CD4-positive, alpha-beta T cell treated with Interferon alpha-2 for 1 hour (primary cell): Measurements from ENCODE around the gene GPR39.
"Not testable (repeated sequence)": the region's sequence is repeated elsewhere in the genome, so short reads cannot be mapped to it uniquely, and the experiment has no call there.

ENCODE experiments used
- DNase-seq, 2 donors: peaks; one replicate each; pipeline ENCODE4 v3.0.0-alpha.2; 2020 to 2022

The GPR39 gene

GRCh38 chr2:132515010-132515409 is 98.4 kb downstream of the GPR39 start:
- no peak for DNase-seq

DNA sequence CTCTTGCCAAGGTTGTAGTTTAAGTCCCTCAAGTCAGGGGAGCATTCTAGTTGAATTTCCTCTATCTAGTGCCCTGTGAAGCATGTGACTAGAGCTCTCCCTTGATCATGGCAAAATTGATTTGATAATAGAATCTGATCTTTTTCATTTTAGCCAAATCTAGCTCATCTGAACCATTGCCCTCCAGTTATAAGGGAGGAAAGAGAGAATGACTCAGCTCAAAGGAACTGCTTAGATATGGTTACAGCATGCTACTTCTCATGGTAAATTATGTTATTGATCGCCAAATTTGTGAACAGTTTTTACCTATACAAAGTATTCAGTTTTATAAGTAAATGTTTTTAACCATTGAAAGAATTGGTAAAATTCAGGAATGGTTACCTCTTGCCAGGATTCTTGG is 100.8 kb downstream of the GPR39 start:
- DNase-seq: no peak

GRCh38 chr2:132518302-132518701 is 101.7 kb downstream of the GPR39 start:
- DNase-seq: no peak

DNA sequence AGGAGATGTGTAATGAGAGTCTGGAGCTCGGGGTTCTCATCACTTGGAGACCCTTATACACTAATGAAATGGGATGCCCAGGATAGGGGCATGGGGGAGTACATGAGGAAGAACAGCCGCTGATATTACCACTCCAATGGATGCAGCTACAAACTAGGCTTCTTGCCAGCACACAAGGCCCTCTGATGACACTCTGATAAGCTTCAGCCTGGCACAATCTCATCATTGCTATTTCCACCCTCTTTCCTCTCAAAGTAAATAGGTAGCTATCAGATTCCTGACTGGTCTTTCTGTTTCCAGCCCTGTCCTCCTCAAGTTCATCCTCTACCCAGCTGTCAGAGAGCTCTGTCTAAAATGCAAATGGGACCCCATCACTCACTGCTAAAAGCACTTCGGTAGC is 103.0 kb downstream of the GPR39 start:
- DNase-seq: no peak

DNA sequence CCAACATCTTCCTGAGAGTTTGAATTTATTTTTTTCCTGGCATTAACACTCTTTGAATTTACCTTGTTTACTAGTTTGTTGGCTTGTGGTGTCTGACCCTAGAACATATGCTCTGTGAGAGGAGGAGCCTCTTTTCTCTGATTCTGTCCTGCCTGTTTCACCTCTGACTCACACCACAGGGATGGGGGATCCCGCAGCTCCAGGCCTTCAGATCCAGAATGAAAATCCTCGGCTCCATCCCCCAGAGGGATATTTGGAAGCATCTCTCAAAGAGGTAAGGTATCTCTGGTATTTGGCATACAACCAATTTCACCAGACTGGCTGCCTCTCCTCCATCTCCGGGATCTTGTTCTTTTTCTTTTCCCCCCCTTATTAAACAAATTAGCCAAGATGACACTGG is 104.7 kb downstream of the GPR39 start:
- no peak for DNase-seq

GRCh38 chr2:132522901-132523300 is 106.3 kb downstream of the GPR39 start:
- no peak for DNase-seq

DNA sequence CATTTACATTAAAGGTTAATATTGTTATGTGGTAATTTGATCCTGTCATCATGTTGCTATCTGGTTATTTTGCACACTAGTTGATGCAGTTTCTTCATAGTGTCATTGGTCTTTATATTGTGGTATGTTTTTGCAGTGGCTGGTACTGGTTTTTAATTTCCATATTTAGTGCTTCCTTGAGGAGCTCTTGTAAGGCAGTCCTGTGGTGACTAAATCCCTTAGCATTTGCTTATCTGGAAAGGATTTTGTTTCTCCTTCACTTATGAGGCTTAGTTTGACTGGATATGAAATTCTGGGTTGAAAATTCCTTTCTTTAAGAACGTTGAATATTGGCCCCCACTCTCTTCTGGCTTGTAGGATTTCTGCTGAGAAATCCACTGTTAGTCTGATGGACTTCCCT is 120.5 kb downstream of the GPR39 start:
- not testable (repeated sequence) for DNase-seq

GRCh38 chr2:132538331-132538855 is 121.8 kb downstream of the GPR39 start:
- no peak for DNase-seq

GRCh38 chr2:132540166-132540565 is 123.6 kb downstream of the GPR39 start:
- DNase-seq: no peak

DNA sequence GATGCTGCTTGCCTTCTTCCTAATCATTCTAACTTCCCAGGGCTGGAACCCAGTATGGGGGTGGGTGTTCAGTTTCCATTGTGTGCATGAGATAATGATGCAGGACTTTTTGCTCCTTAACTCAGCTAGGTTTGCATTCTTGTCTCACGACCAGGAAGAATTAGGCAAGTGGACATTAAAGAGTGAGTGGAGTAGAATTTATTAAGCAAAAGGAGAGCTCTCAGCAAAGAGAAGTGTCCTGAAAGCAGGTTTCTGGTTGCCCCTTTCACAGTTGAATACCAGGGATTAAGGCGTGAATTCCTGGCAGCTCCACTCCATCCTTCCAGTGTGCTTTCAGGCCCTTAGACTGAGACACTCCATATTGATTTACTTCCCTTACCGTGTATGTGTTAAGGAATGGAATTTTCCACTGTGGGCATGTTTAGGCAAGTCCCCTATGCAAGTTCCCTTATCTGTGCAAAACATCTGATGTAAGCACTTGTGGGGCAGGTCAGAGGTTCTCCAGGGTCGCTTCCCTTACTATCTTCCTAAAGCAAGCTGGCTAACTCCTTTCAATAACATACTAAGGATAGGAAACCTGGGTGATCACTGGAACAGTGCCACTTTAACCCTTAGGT is 126.5 kb downstream of the GPR39 start:
- DNase-seq: no peak

- DNase-seq: no peak
These were observed 127.5 kb downstream of the GPR39 start for GRCh38 chr2:132544006-132544630.

DNA sequence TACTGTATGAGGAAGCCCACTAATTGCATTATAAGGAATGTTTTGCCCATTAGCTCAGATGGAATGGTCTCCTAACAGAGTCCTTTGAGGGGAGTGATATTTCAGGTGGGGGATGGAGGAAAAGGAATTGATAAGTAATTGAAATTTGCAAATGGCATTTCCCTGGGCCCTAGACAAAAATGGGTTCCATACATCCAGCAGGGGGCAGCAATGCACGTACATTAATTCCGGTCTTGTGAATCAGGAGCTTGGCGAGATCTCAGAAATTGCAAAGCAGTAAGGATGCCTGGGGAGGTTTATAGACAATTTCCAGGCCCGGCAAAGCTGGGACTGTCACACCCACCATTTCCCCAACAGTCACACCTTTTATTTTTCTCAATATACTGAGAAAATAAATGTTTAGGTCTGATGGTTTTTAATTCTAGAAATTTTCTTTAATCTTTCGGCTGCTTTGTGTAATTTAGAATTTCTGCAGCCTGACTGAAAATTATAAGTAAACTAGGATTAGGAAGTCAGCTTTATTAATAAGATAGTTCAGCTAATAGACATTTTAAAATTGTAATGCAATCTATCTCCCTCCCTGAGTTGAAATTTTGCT is 130.6 kb downstream of the GPR39 start:
- peak; percentile 22 to 34 for DNase-seq

GRCh38 chr2:132549935-132550670 is 133.5 kb downstream of the GPR39 start:
- no peak for DNase-seq

- no peak for DNase-seq
These were observed 134.3 kb downstream of the GPR39 start for GRCh38 chr2:132550946-132551345.

- no peak for DNase-seq
These were observed 141.1 kb downstream of the GPR39 start for GRCh38 chr2:132557694-132558093.

- DNase-seq: no peak
These were observed 142.7 kb downstream of the GPR39 start for GRCh38 chr2:132559326-132559725.

- no peak for DNase-seq
These were observed 143.3 kb downstream of the GPR39 start for GRCh38 chr2:132559921-132560320.

DNA sequence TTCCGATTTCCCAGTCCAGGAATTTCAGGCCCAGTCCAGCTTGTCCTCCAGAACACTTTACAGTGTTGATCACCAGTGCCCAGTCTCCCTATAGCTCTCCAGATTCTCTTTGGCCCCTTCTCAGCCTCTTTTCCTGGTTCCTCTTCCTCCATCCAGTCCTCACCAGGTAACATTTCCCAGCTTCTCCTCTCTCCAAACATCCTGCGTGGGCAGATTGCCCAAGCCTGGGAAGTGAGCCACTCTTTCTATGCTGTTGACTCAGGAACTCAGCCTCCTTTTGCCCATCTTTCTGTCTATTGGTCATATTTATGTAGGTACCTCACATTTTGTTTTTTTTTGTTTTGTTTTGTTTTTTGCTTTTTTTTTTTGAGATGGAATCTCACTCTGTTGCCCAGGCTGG is 144.0 kb downstream of the GPR39 start:
- no peak for DNase-seq

DNA sequence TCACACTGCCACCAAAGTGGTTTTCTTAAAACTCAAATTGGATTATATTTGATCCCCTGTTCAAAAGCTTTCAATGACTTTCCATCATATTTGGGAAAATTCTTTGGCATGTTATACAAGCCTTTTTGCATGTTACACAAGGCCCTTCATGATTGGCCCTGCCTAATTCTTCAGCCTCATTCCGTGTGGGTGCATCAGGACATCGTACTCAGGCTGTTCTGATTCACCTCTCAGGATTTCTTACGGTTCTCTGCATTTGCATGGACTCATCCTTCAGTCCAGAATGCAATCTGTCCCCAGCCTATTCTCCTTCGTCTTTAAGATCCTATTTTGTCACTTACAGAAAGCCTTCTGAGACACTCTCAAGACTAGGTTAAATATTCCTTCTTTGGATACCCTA is 145.6 kb downstream of the GPR39 start:
- DNase-seq: no peak

- no peak for DNase-seq
These were observed 147.5 kb downstream of the GPR39 start for GRCh38 chr2:132564065-132564464.

GRCh38 chr2:132566379-132566778 is 149.8 kb downstream of the GPR39 start:
- no peak for DNase-seq

DNA sequence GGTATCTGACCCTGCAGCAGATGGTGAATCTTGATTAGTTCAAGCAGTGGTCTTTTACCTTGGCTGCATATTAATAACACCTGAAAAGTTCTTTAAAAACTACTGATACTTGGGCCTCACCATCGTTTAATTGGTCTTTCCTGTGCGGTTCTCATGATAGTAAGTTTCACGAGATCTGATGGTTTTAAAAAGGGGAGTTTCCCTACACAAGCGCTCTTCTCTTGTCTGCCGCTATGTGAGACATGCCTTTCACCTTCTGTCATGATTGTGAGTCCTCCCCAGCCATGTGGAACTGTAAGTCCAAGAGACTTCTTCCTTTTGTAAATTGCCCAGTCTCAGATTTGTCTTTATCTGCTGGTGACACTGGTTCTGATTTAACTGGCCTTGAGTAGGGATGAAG is 151.1 kb downstream of the GPR39 start:
- DNase-seq: no peak

DNA sequence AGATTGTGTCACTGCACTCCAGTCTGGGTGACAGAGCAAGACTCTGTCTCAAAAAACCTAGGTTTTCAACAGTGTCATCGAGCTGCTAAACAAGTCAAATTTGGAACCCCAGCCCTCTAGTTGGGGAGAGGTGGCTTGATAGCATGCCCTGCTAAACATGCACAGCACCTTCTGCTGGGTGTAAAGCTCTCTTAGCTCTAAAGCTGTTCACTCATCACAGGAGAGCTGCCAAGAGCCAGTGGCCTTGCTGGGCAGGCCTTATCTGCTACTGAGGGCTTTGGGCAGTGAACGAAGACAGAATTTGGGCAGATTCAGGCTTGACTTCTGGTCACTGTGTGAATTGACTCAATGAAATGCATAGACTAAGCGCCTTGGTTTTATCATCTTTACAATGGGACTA is 152.1 kb downstream of the GPR39 start:
- no peak for DNase-seq
